Spinal cord (tissue), 10 donors: ENCODE measurements around the gene GABPB2. TPM values are rescaled to one million over a fixed set of nuclear protein-coding genes. Genes with fewer than 3 reads are reported as not detected.

Experiments used
- DNase-seq, 6 donors: peaks; one replicate each; pipeline versions ENCODE4 v3.0.0 to v3.0.0-alpha.2; 2013 to 2015; ENCODE audit warnings: low spot score in 6 of 6, low read depth in 4 of 6
- H3K27ac ChIP-seq: one replicate; pipeline ENCODE4 v1.5.1; 2013; ENCODE audit warnings: low read depth, low read length, control low read depth
- H3K27me3 ChIP-seq: one replicate; pipeline ENCODE4 v1.6.1; 2013; ENCODE audit warnings: low read length; ENCODE audit not compliant: control insufficient read depth, insufficient read depth
- H3K36me3 ChIP-seq: one replicate; pipeline ENCODE4 v1.6.1; 2013; ENCODE audit warnings: low read length; ENCODE audit not compliant: control insufficient read depth, insufficient read depth
- H3K4me1 ChIP-seq: one replicate; pipeline ENCODE4 v1.6.1; 2013; ENCODE audit warnings: low read length; ENCODE audit not compliant: control insufficient read depth, insufficient read depth
- H3K4me3 ChIP-seq: one replicate; pipeline ENCODE4 v1.5.1; 2013; ENCODE audit warnings: low read depth, low read length, control low read depth
- H3K9me3 ChIP-seq: one replicate; pipeline ENCODE4 v1.6.1; 2013; ENCODE audit warnings: low read length; ENCODE audit not compliant: control insufficient read depth, insufficient read depth
- whole genome bisulfite sequencing: methylation state at CpG from one replicate; pipeline ENCODE4 v1.1.5; 2013; ENCODE audit warnings: missing lambda C conversion rate; ENCODE audit not compliant: insufficient coverage; 5-methylcytosine and 5-hydroxymethylcytosine counted together
- polyA plus RNA-seq, 2 donors: library from polyadenylated mRNA; unstranded; fragments of 120-200 nt; gene quantifications; one replicate each; pipeline ENCODE4 v1.2.1, GENCODE V29; 2013; ENCODE audit not compliant: insufficient read length in 2 of 2
- small RNA-seq: library from RNA; depleted of rRNA; stranded (forward); fragments of <200 nt; gene quantifications from one replicate; pipeline ENCODE3, GENCODE V24; 2014; ENCODE audit warnings: low replicate concordance
- total RNA-seq, 2 donors: library from RNA; depleted of rRNA in 1 of 2; stranded (reverse); fragments of 120-200 nt in 1 of 2; fragments of >200 nt in 1 of 2; gene quantifications; one replicate each; pipeline versions ENCODE4 v1.2.3 to v1.2.4, GENCODE V29; 2013 to 2014
- donor health status: healthy.

GABPB2 gene
- total and polyA plus RNA-seq, 4 donors = 6.2 to 18.1 (median 13.6) TPM

DNA sequence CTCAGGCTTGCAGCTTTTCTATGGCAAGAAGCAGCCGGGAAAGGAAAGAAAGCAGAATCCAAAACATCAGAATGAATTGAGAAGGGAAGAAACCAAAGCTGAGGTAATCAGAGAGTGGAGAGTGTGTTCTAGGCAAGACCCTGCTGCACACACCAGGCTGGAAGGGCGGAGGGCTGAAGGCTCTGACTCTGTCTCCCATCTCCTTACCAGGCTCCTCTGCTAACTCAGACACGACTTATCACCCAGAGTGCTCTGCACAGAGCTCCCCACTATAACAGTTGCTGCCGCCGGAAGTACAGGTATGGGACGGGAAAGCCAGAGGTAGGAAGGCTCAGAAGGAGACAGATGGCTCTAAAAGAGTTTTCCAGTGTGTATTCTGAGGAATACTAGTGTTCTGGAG lies 96.6 kb downstream of the GABPB2 start:
- no peak overlapping the region for H3K4me3 ChIP-seq
- peaks cover 20% of the 10 kb centered on the region for H3K4me1 ChIP-seq
- H3K27ac ChIP-seq = no peak overlapping the region
- peaks cover 35% of the 10 kb centered on the region for H3K36me3 ChIP-seq
- no peak for DNase-seq
- H3K27me3 ChIP-seq = no peaks in the 10 kb centered on the region
- WGBS = 86% methylated on average over 1 of the region's 6 CpGs
- H3K9me3 ChIP-seq = no peaks in the 10 kb centered on the region

DNA sequence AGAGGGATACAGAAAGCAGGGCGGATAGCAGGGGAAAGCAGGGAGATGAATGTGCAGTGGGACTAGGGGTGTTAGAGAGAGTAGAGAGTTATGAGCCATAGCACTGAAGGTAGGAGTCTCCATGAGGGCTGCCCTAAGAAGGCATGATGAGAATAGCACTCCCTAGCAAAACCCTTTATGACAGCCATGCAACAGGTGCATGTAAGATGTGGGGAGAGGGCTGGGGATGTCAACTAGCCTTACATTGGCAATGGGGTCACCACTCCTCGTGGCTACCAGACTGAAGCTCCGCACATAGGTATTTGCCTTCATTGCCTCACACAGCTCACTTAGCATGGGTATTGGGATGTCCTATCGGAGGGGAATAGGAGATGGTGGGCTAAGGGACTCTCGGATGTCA lies 100.6 kb downstream of the GABPB2 start:
- Histone ChIP-seq H3K4me3 (no peak overlapping the region), H3K9me3 (no peaks in the 10 kb centered on the region), H3K4me1 (peaks cover 27% of the 10 kb centered on the region), H3K27me3 (no peaks in the 10 kb centered on the region), H3K36me3 (peaks cover 51% of the 10 kb centered on the region), H3K27ac (no peak overlapping the region)
- 80% methylated on average over 2 of the region's 5 CpGs for WGBS
- DNase-seq = no peak

Small RNAs within 50 kb of the gene (small RNA-seq; reads per million reads assigned to genes)
- gene RNU6-884P = not detected

Other genes starting within 250 kb of the GABPB2 start
- 10 to 100 TPM; 29.3 to 42.7 TPM for gene ARNT, start 194.2 kb upstream of the GABPB2 start, total RNA-seq
- 10 to 100 TPM; 20.9 to 30.0 TPM for gene ARNT, start 194.2 kb upstream of the GABPB2 start, polyA plus RNA-seq
- under 1 TPM in 1 of 2 donors, not detected in 1; 0.39 TPM for gene CTXND2, start 183.6 kb upstream of the GABPB2 start, total RNA-seq
- gene CTXND2, start 183.6 kb upstream of the GABPB2 start, polyA plus RNA-seq = under 1 TPM in 1 of 2 donors, not detected in 1; 0.14 TPM
- 10 to 100 TPM; 39.7 to 58.6 TPM for gene SETDB1, start 144.4 kb upstream of the GABPB2 start, total RNA-seq
- gene SETDB1, start 144.4 kb upstream of the GABPB2 start, polyA plus RNA-seq = 10 to 100 TPM; 41.2 to 54.3 TPM
- gene CERS2, start 95.9 kb upstream of the GABPB2 start, total RNA-seq = 100 to 1,000 TPM; 116 to 224 TPM
- gene CERS2, start 95.9 kb upstream of the GABPB2 start, polyA plus RNA-seq = 100 to 1,000 TPM; 163 to 176 TPM
- 1 to 10 TPM in 1 of 2 donors, under 1 TPM in 1; 0.50 to 2.6 TPM for gene ANXA9, start 88.5 kb upstream of the GABPB2 start, total RNA-seq
- gene ANXA9, start 88.5 kb upstream of the GABPB2 start, polyA plus RNA-seq = 1 to 10 TPM; 5.4 to 8.3 TPM
- 10 to 100 TPM; 21.9 to 48.1 TPM for gene MINDY1, start 63.9 kb upstream of the GABPB2 start, total RNA-seq
- 10 to 100 TPM; 38.2 to 47.5 TPM for gene MINDY1, start 63.9 kb upstream of the GABPB2 start, polyA plus RNA-seq
- gene PRUNE1, start 62.3 kb upstream of the GABPB2 start, total RNA-seq = 10 to 100 TPM; 18.9 to 29.0 TPM
- 10 to 100 TPM; 37.5 to 39.4 TPM for gene PRUNE1, start 62.3 kb upstream of the GABPB2 start, polyA plus RNA-seq
- under 1 TPM; 0.20 to 0.83 TPM for gene BNIPL, start 34.2 kb upstream of the GABPB2 start, total RNA-seq
- gene BNIPL, start 34.2 kb upstream of the GABPB2 start, polyA plus RNA-seq = under 1 TPM; 0.73 to 0.93 TPM
- gene C1orf56, start 23.0 kb upstream of the GABPB2 start, total RNA-seq = 10 to 100 TPM in 1 of 2 donors, 1 to 10 TPM in 1; 4.1 to 11.0 TPM
- 10 to 100 TPM; 13.7 to 16.9 TPM for gene C1orf56, start 23.0 kb upstream of the GABPB2 start, polyA plus RNA-seq
- gene CDC42SE1, start 11.1 kb upstream of the GABPB2 start, total RNA-seq = 10 to 100 TPM; 59.0 to 73.8 TPM
- 10 to 100 TPM; 86.3 to 89.8 TPM for gene CDC42SE1, start 11.1 kb upstream of the GABPB2 start, polyA plus RNA-seq
- gene MLLT11, start 10.4 kb upstream of the GABPB2 start, total RNA-seq = 10 to 100 TPM; 34.2 to 54.3 TPM
- gene MLLT11, start 10.4 kb upstream of the GABPB2 start, polyA plus RNA-seq = 100 to 1,000 TPM; 182 to 203 TPM
- 10 to 100 TPM; 10.2 to 16.4 TPM for gene SEMA6C, start 75.9 kb downstream of the GABPB2 start, total RNA-seq
- gene SEMA6C, start 75.9 kb downstream of the GABPB2 start, polyA plus RNA-seq = 10 to 100 TPM; 34.6 to 47.8 TPM
- 1 to 10 TPM; 4.5 to 5.5 TPM for gene TNFAIP8L2, start 85.9 kb downstream of the GABPB2 start, total RNA-seq
- 1 to 10 TPM; 3.2 to 3.9 TPM for gene TNFAIP8L2, start 85.9 kb downstream of the GABPB2 start, polyA plus RNA-seq
- gene LYSMD1, start 95.1 kb downstream of the GABPB2 start, total RNA-seq = 10 to 100 TPM; 12.9 to 19.1 TPM
- gene LYSMD1, start 95.1 kb downstream of the GABPB2 start, polyA plus RNA-seq = 10 to 100 TPM; 17.9 to 18.7 TPM
- gene SCNM1, start 95.4 kb downstream of the GABPB2 start, total RNA-seq = 10 to 100 TPM; 26.1 to 59.3 TPM
- gene SCNM1, start 95.4 kb downstream of the GABPB2 start, polyA plus RNA-seq = 10 to 100 TPM; 54.8 to 55.8 TPM
- gene TMOD4, start 105.2 kb downstream of the GABPB2 start, total RNA-seq = not detected
- 1 to 10 TPM in 1 of 2 donors, not detected in 1; 1.2 TPM for gene TMOD4, start 105.2 kb downstream of the GABPB2 start, polyA plus RNA-seq
- gene VPS72, start 119.4 kb downstream of the GABPB2 start, total RNA-seq = 10 to 100 TPM; 38.6 to 67.7 TPM
- 10 to 100 TPM; 91.6 to 93.0 TPM for gene VPS72, start 119.4 kb downstream of the GABPB2 start, polyA plus RNA-seq
- 10 to 100 TPM; 44.0 to 59.3 TPM for gene PIP5K1A, start 127.8 kb downstream of the GABPB2 start, total RNA-seq
- gene PIP5K1A, start 127.8 kb downstream of the GABPB2 start, polyA plus RNA-seq = 10 to 100 TPM; 34.9 to 50.9 TPM
- gene PSMD4, start 184.0 kb downstream of the GABPB2 start, total RNA-seq = 100 to 1,000 TPM; 108 to 211 TPM
- gene PSMD4, start 184.0 kb downstream of the GABPB2 start, polyA plus RNA-seq = 100 to 1,000 TPM; 178 to 181 TPM
- gene ZNF687, start 211.5 kb downstream of the GABPB2 start, total RNA-seq = 10 to 100 TPM in 1 of 2 donors, 1 to 10 TPM in 1; 9.6 to 14.1 TPM
- 10 to 100 TPM; 19.8 to 24.9 TPM for gene ZNF687, start 211.5 kb downstream of the GABPB2 start, polyA plus RNA-seq